Calu3 (cell line): ENCODE data around the gene SMIM14. TPM values are rescaled to one million over a fixed set of nuclear protein-coding genes. Genes with fewer than 3 reads are reported as not detected.
"Not testable (repeated sequence)": the region's sequence is repeated elsewhere in the genome, so short reads cannot be mapped to it uniquely, and the experiment has no call there.

Experiments used
- BruUV-seq: library from RNA; stranded (reverse); fragments of 400-500 nt; replicated peaks from 2 replicates; lab custom pipeline; 2021; lab: Mats Ljungman, UMichigan
- CTCF ChIA-PET: fragments of 300-600 bp; sonication (Branson Sonifier 250); formaldehyde crosslinking; loops from one replicate; lab custom pipeline; 2022; ENCODE audit warnings: antibody characterized with exemption; lab: Charles Lee
- DNase-seq: peaks from one replicate; pipeline ENCODE4 v3.0.0; 2022
- H3K27ac Mint-ChIP-seq: one replicate; pipeline ENCODE4 v1.8.0; 2022; ENCODE audit warnings: mixed read lengths; ENCODE audit not compliant: unreplicated experiment
- H3K27me3 Mint-ChIP-seq: one replicate; pipeline ENCODE4 v1.8.0; 2022; ENCODE audit warnings: mixed read lengths; ENCODE audit not compliant: unreplicated experiment
- H3K36me3 Mint-ChIP-seq: one replicate; pipeline ENCODE4 v1.8.0; 2022; ENCODE audit warnings: mild to moderate bottlenecking, moderate library complexity, mixed read lengths; ENCODE audit not compliant: insufficient read depth, unreplicated experiment
- H3K4me1 Mint-ChIP-seq: one replicate; pipeline ENCODE4 v1.8.0; 2022; ENCODE audit warnings: mild to moderate bottlenecking, low read depth, mixed read lengths; ENCODE audit not compliant: unreplicated experiment
- H3K4me3 Mint-ChIP-seq: one replicate; pipeline ENCODE4 v1.8.0; 2022; ENCODE audit warnings: mild to moderate bottlenecking, low read depth, moderate library complexity, mixed read lengths; ENCODE audit not compliant: unreplicated experiment
- H3K9me3 Mint-ChIP-seq: one replicate; pipeline ENCODE4 v1.8.0; 2022; ENCODE audit warnings: low read depth, mixed read lengths; ENCODE audit not compliant: unreplicated experiment
- CTCF ChIP-seq: fragments of 200-600 bp; IDR thresholded peaks from one replicate; pipeline ENCODE4 v1.8.0; 2022; ENCODE audit warnings: antibody characterized with exemption; ENCODE audit not compliant: unreplicated experiment
- intact Hi-C: fragments of 100-400 bp; cut with micrococcal nuclease; formaldehyde crosslinking; loops from one replicate; pipeline ENCODE4 v1.10.0; 2022; ENCODE audit not compliant: unreplicated experiment
- total RNA-seq: library from RNA; stranded (reverse); gene quantifications from 2 replicates; pipeline ENCODE4 v1.2.3, GENCODE V29; 2022

The SMIM14 gene
- total RNA-seq, 1 experiment from 2014 or later, result 22.2 TPM

- CTCF ChIA-PET, result no interaction called here
- no peak for DNase-seq
- no peak for TF ChIP-seq CTCF
- TSS peak; percentile 35 for BruUV-seq
- H3K27me3 Mint-ChIP-seq, result no peaks in the 10 kb centered on the region
- H3K27ac Mint-ChIP-seq, result no peak overlapping the region
- intact Hi-C loops, result no loop called here
- H3K4me3 Mint-ChIP-seq, result no peak overlapping the region
- no peaks in the 10 kb centered on the region for H3K9me3 Mint-ChIP-seq
- H3K36me3 Mint-ChIP-seq, result peaks cover 34% of the 10 kb centered on the region
- no peaks in the 10 kb centered on the region for H3K4me1 Mint-ChIP-seq
Measured at GRCh38 chr4:39510348-39510929, 128.2 kb downstream of the SMIM14 start.

- BruUV-seq, result no TSS peak
- intact Hi-C loops, result no loop called here
- Mint-ChIP-seq H3K27me3 (no peaks in the 10 kb centered on the region), H3K9me3 (no peaks in the 10 kb centered on the region), H3K36me3 (peaks cover 49% of the 10 kb centered on the region), H3K4me3 (no peak overlapping the region), H3K4me1 (no peaks in the 10 kb centered on the region), H3K27ac (no peak overlapping the region)
- no peak for TF ChIP-seq CTCF
- no peak for DNase-seq
- CTCF ChIA-PET, result interaction anchor here (0.6 to 0.7 kb wide), 2 partner anchors 730 to 1374 kb away, joined by 3 to 5 read pairs; no protein-coding TSS in a partner anchor
Measured at GRCh38 chr4:39505581-39505980, 133.1 kb downstream of the SMIM14 start.

- H3K27me3 Mint-ChIP-seq, result no peaks in the 10 kb centered on the region
- CTCF ChIA-PET, result no interaction called here
- no peak for DNase-seq
- intact Hi-C loops, result no loop called here
- no peak overlapping the region for H3K4me3 Mint-ChIP-seq
- H3K36me3 Mint-ChIP-seq, result peaks cover 44% of the 10 kb centered on the region
- H3K27ac Mint-ChIP-seq, result no peak overlapping the region
- no TSS peak for BruUV-seq
- no peak for TF ChIP-seq CTCF
- no peaks in the 10 kb centered on the region for H3K9me3 Mint-ChIP-seq
- no peaks in the 10 kb centered on the region for H3K4me1 Mint-ChIP-seq
Measured at GRCh38 chr4:39504538-39504937, 134.1 kb downstream of the SMIM14 start.

GRCh38 chr4:39502664-39503035 lies 136.0 kb downstream of the SMIM14 start:
- not testable (repeated sequence) for BruUV-seq, H3K4me3 Mint-ChIP-seq
- H3K27ac Mint-ChIP-seq, result peak overlapping the region; percentile 33

GRCh38 chr4:39502019-39502663 lies 136.5 kb downstream of the SMIM14 start:
- Mint-ChIP-seq H3K27ac (peak overlapping the region; percentile 33), H3K4me3 (no peak overlapping the region), H3K36me3 (peaks cover 47% of the 10 kb centered on the region), H3K9me3 (no peaks in the 10 kb centered on the region), H3K27me3 (no peaks in the 10 kb centered on the region), H3K4me1 (no peaks in the 10 kb centered on the region)
- BruUV-seq, result no TSS peak
- CTCF ChIA-PET, result no interaction called here
- no peak for DNase-seq
- TF ChIP-seq CTCF, result no peak
- intact Hi-C loops, result no loop called here

More at GRCh38 chr4:39502664-39503035, 136.0 kb downstream of the SMIM14 start:
- H3K9me3 Mint-ChIP-seq, CTCF ChIA-PET, H3K4me1 Mint-ChIP-seq, H3K27me3 Mint-ChIP-seq, DNase-seq, intact Hi-C loops: not testable (repeated sequence)
- peaks cover 42% of the 10 kb centered on the region for H3K36me3 Mint-ChIP-seq
